GM12892 (cell line): Measurements from ENCODE around the gene ZNF724.

Experiments
- POLR2A ChIP-seq: IDR thresholded peaks from 2 replicates; pipeline ENCODE4 v1.6.1; 2011; ENCODE audit warnings: low read depth, low read length, control low read depth
- POLR2AphosphoS5 ChIP-seq: IDR thresholded peaks from 2 replicates; pipeline ENCODE4 v1.6.1; 2011; ENCODE audit warnings: low read depth, low read length, control low read depth
- TAF1 ChIP-seq: IDR thresholded peaks from 2 replicates; pipeline ENCODE4 v1.6.1; 2011; ENCODE audit warnings: low read depth, mild to moderate bottlenecking, control low read depth, low read length, borderline replicate concordance

DNA sequence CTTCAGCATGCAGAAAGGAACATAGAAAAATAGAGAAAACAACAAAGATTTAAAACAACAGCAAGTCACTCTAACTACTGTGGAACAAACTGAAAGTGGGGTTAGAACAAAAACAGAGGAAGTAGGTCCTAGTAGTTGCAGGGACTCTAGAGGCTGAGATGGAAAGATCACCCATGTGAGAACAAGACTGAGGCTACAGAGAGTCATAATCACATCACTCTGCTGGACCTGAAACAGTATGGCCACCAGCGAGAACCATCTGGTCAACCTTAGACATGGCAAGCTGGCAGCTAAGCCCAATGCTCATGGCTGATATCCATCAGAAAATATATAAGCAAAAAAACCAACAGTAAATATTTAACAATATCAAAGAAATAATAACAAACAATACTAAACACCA is 35.8 kb upstream of the ZNF724 start:
- TF ChIP-seq POLR2A (no peak), POLR2AphosphoS5 (no peak), TAF1 (no peak)
